Activated T-helper 1 cell treated with anti-CD3 and anti-CD28 coated beads, Interleukin-12 subunit alpha, Interleukin-12 subunit beta, Interleukin-2, Interleukin-4 antibody, amounts not matched to agents 30 ng/mL and 10 ng/mL and 1 ng/mL, durations not matched to agents 14 hours and 24 hours and 36 hours (primary cell): ENCODE measurements around the gene GPD2. TPM values are rescaled to one million over a fixed set of nuclear protein-coding genes. Genes with fewer than 3 reads are reported as not detected.

Source experiments
- DNase-seq: peaks from one replicate; pipeline ENCODE4 v3.0.0; 2021; ENCODE audit warnings: low spot score
- H3K27ac Mint-ChIP-seq: one replicate; pipeline ENCODE4 v1.8.0; 2021; ENCODE audit warnings: mild to moderate bottlenecking, mixed read lengths
- H3K27me3 Mint-ChIP-seq: one replicate; pipeline ENCODE4 v1.8.0; 2022; ENCODE audit warnings: mild to moderate bottlenecking, moderate library complexity, mixed read lengths; ENCODE audit not compliant: insufficient read depth
- H3K36me3 Mint-ChIP-seq: one replicate; pipeline ENCODE4 v1.8.0; 2021; ENCODE audit warnings: low read depth, mixed read lengths
- H3K4me1 Mint-ChIP-seq: one replicate; pipeline ENCODE4 v1.8.0; 2021; ENCODE audit warnings: low read depth, mixed read lengths
- H3K4me3 Mint-ChIP-seq: one replicate; pipeline ENCODE4 v1.8.0; 2021; ENCODE audit warnings: mild to moderate bottlenecking, moderate library complexity, mixed read lengths
- H3K9me3 Mint-ChIP-seq: one replicate; pipeline ENCODE4 v1.8.0; 2021; ENCODE audit warnings: mixed read lengths
- intact Hi-C: fragments of 100-400 bp; cut with micrococcal nuclease; formaldehyde crosslinking; loops from one replicate; pipeline ENCODE4 v1.15.1; 2024
- total RNA-seq: library from RNA; stranded (reverse); gene quantifications from 2 replicates; pipeline ENCODE4 v1.2.3, GENCODE V29; 2022

GPD2 gene
- total RNA-seq: 15.7 and 18.1 TPM in 2 replicates

- Mint-ChIP-seq H3K9me3 (no peaks in the 10 kb centered on the region), H3K27ac (peak within 1 kb of the TSS; percentile 98), H3K4me1 (peaks cover 34% of the 10 kb centered on the region), H3K36me3 (peaks cover 16% of the 10 kb centered on the region), H3K27me3 (peaks cover 2% of the 10 kb centered on the region), H3K4me3 (peak within 1 kb of the TSS; percentile 92)
- intact Hi-C loops: loop anchor here (1.0 to 5.0 kb wide), 6 partner anchors 35 to 153 kb away; no protein-coding TSS in a partner anchor
- peak; percentile 56 for DNase-seq
Measured at GRCh38 chr2:156435718-156436496, at the start of gene GPD2. Gene GPD2, plus strand, starts transcription at chr2:156436379. Its CDS starts 39,727 bp downstream, at chr2:156476106.

- H3K27ac Mint-ChIP-seq: no peak overlapping the region
- H3K36me3 Mint-ChIP-seq: no peaks in the 10 kb centered on the region
- H3K4me1 Mint-ChIP-seq: peaks cover 19% of the 10 kb centered on the region
- DNase-seq: no peak
- intact Hi-C loops: no loop called here
- H3K9me3 Mint-ChIP-seq: no peaks in the 10 kb centered on the region
- H3K4me3 Mint-ChIP-seq: no peak overlapping the region
- peaks cover 1% of the 10 kb centered on the region for H3K27me3 Mint-ChIP-seq
Measured at GRCh38 chr2:156394033-156394741, 42.0 kb upstream of the GPD2 start.

DNA sequence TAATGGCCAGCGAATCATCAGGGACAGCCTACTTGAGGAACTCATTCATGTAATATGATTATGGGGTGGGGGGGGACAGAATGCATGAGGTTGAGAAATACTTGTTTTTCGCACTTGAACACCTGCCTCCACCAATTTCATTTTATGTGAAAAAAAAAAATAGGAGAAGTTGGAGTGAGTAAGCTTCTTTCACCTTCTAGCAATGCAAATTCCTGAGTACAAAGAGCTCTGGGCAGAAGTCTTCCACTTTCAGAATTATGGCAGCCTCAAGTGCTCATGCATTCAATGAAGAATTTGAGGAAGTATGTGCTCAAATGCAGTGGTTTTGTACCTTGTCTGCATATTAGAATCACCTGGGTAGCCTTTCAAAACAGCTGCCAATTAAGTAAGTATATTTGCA lies 40.1 kb upstream of the GPD2 start:
- intact Hi-C loops: no loop called here
- Mint-ChIP-seq H3K27ac (no peak overlapping the region), H3K27me3 (peaks cover 4% of the 10 kb centered on the region), H3K36me3 (no peaks in the 10 kb centered on the region), H3K4me1 (peaks cover 37% of the 10 kb centered on the region), H3K9me3 (no peaks in the 10 kb centered on the region), H3K4me3 (no peak overlapping the region)
- DNase-seq: no peak

GRCh38 chr2:156397229-156397628 lies 39.0 kb upstream of the GPD2 start:
- intact Hi-C loops: no loop called here

GRCh38 chr2:156398176-156398575 lies 38.0 kb upstream of the GPD2 start:
- intact Hi-C loops: no loop called here

More at GRCh38 chr2:156397229-156397628, 39.0 kb upstream of the GPD2 start:
- Mint-ChIP-seq H3K27ac (no peak overlapping the region), H3K36me3 (no peaks in the 10 kb centered on the region), H3K4me1 (peaks cover 37% of the 10 kb centered on the region), H3K9me3 (no peaks in the 10 kb centered on the region), H3K27me3 (peaks cover 4% of the 10 kb centered on the region), H3K4me3 (no peak overlapping the region)
- no peak for DNase-seq

GRCh38 chr2:156399224-156399949 lies 36.8 kb upstream of the GPD2 start:
- DNase-seq: no peak
- H3K4me1 Mint-ChIP-seq: peaks cover 37% of the 10 kb centered on the region
- H3K27me3 Mint-ChIP-seq: peaks cover 4% of the 10 kb centered on the region
- H3K4me3 Mint-ChIP-seq: peak overlapping the region; percentile 95
- no peaks in the 10 kb centered on the region for H3K9me3 Mint-ChIP-seq
- peak overlapping the region; percentile 91 for H3K27ac Mint-ChIP-seq
- intact Hi-C loops: no loop called here
- no peaks in the 10 kb centered on the region for H3K36me3 Mint-ChIP-seq

More at GRCh38 chr2:156398176-156398575, 38.0 kb upstream of the GPD2 start:
- peaks cover 4% of the 10 kb centered on the region for H3K27me3 Mint-ChIP-seq
- H3K36me3 Mint-ChIP-seq: no peaks in the 10 kb centered on the region
- H3K9me3 Mint-ChIP-seq: no peaks in the 10 kb centered on the region
- no peak for DNase-seq
- H3K27ac Mint-ChIP-seq: peak overlapping the region; percentile 23
- H3K4me3 Mint-ChIP-seq: no peak overlapping the region
- H3K4me1 Mint-ChIP-seq: peaks cover 37% of the 10 kb centered on the region

GRCh38 chr2:156399950-156400705 lies 36.1 kb upstream of the GPD2 start:
- Mint-ChIP-seq H3K27me3 (peaks cover 4% of the 10 kb centered on the region), H3K36me3 (no peaks in the 10 kb centered on the region), H3K4me1 (peaks cover 37% of the 10 kb centered on the region), H3K9me3 (no peaks in the 10 kb centered on the region), H3K27ac (peak overlapping the region; percentile 91), H3K4me3 (peak overlapping the region; percentile 95)
- DNase-seq: peak; percentile 24
- intact Hi-C loops: loop anchor here (1.0 to 10.0 kb wide), 9 partner anchors 15 to 1499 kb away; partner anchors contain the start of genes CYTIP and NR4A2

DNA sequence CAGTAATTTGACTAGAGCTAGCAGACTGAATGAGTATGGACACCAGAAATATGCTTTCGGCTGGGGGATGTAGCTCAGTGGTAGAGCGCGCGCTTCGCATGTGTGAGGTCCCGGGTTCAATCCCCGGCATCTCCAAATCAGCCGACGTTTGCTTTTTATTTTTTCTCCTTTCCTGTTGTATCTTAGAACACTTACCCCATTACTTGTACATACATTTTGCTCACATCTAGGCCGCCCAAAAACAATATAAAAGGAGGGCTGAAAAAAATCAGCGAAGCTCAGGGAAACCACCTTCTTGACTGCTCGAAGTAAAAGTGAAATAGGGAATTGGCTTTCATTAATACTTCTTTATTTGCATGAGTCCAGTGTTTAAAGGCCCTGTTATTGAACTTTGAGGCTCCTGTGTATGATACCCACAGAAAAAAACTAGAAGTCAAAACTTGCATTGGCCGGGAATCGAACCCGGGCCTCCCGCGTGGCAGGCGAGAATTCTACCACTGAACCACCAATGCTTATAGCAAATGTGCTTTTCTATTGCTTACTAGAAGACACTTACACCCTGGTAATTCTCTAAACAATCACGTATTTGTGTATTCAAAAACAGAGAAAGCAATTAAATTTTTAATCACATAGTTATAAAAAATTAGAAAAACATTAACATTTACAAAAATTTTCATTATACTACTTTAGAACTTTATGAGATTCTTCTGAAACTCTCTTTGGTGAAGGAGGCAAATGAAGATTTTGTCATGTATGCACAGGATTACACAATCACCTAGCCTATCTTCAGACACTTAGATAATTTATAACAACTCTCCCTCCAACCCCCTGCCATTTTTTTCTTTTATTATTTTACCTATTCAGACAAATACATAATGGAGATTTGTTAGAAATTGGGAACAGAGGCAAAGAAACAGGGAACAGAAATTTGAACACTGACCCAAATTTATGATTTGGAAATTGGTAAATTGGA lies 35.2 kb upstream of the GPD2 start:
- H3K36me3 Mint-ChIP-seq: no peaks in the 10 kb centered on the region
- peak overlapping the region; percentile 91 for H3K27ac Mint-ChIP-seq
- H3K4me3 Mint-ChIP-seq: peak overlapping the region; percentile 95
- H3K9me3 Mint-ChIP-seq: no peaks in the 10 kb centered on the region
- H3K27me3 Mint-ChIP-seq: peaks cover 4% of the 10 kb centered on the region
- peaks cover 37% of the 10 kb centered on the region for H3K4me1 Mint-ChIP-seq
- DNase-seq: peak; percentile 70
- intact Hi-C loops: loop anchor here (1.0 to 10.0 kb wide), 11 partner anchors 16 to 1498 kb away; partner anchors contain the start of genes CYTIP, GPD2 and NR4A2

GRCh38 chr2:156401861-156402260 lies 34.3 kb upstream of the GPD2 start:
- H3K27me3 Mint-ChIP-seq: peaks cover 4% of the 10 kb centered on the region
- no peak overlapping the region for H3K27ac Mint-ChIP-seq
- H3K9me3 Mint-ChIP-seq: no peaks in the 10 kb centered on the region
- H3K4me3 Mint-ChIP-seq: no peak overlapping the region
- H3K36me3 Mint-ChIP-seq: no peaks in the 10 kb centered on the region
- no peak for DNase-seq
- intact Hi-C loops: loop anchor here (1.0 to 10.0 kb wide), 5 partner anchors 34 to 1497 kb away; partner anchors contain the start of genes CYTIP and GPD2
- H3K4me1 Mint-ChIP-seq: peaks cover 37% of the 10 kb centered on the region

DNA sequence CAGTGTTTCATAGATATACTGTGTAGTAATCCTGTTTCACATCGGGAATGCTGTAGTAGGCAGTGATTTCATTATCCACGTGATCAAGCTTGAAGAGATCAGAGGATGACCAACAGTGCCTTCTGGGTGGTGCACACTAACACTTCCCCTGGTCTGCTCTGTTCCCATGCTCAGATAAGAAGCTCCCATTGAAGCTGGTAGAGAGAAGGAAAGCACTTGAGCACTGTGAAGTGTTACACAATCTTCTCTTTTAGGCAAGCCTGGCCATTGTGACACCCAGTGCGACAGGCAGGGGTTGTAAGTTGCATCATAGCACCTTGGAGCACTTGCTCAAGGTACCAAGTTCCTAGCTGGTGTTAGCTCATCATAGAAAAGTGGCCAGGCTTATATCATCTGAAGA lies 30.6 kb upstream of the GPD2 start:
- DNase-seq: no peak
- intact Hi-C loops: loop anchor here (10.0 kb wide), 1 partner anchor 1039 kb away; the partner anchor contains the start of gene CYTIP
- H3K4me3 Mint-ChIP-seq: no peak overlapping the region
- H3K27ac Mint-ChIP-seq: no peak overlapping the region
- H3K36me3 Mint-ChIP-seq: no peaks in the 10 kb centered on the region
- H3K27me3 Mint-ChIP-seq: peaks cover 11% of the 10 kb centered on the region
- no peaks in the 10 kb centered on the region for H3K9me3 Mint-ChIP-seq
- H3K4me1 Mint-ChIP-seq: peaks cover 5% of the 10 kb centered on the region

DNA sequence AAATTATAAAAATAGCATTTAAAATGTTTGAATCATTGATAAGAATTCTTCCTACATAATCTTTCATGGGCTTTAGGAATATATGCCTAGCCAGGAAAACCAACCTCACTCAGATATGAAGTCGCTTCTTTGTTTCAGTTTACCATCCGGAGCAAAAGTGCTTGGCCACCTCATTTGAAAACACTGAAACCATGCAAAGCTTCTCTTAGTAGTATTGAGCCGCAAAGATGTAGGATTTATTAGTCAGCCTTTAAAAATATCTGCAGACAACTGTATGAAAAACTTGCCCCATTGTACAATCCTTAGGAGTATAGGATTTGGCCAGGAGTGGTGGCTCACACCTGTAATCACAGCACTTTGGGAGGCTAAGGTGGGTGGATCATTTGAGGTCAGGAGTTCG lies 24.3 kb upstream of the GPD2 start:
- no peak for DNase-seq
- Mint-ChIP-seq H3K36me3 (no peaks in the 10 kb centered on the region), H3K4me1 (peaks cover 6% of the 10 kb centered on the region), H3K9me3 (no peaks in the 10 kb centered on the region), H3K4me3 (no peak overlapping the region), H3K27me3 (peaks cover 11% of the 10 kb centered on the region), H3K27ac (no peak overlapping the region)
- intact Hi-C loops: no loop called here
